ENCODE results near the gene NFIX.
A peak's percentile ranks its signal among the peaks of the same experiment; 100 is the strongest.

The NFIX gene

GRCh38 chr19:13078897-13079541 lies 83.7 kb downstream of the NFIX start:
- no peak for DNase-seq

DNA sequence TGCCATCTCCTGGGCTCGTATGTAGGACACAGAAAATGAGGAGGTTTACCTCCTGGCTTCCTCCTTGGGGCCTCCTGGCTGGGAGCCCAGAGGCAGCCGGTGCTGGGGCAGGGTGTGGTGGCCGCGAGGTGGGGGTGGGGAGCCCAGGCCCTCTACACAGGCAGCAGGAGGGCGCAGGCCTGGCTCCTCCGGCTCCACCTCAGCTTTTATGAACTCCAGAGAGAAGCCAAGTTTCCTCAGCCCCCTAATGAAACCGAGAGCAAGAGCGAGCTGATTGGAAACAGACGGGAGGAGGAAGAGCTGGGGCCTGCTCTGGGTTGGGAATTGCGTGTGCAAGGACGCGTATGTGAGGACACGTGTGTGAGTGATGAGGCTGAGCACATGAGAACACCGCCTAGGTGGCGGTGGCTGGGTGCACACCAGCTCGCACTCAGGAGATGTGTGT lies 84.3 kb downstream of the NFIX start:
- no peak for DNase-seq

DNA sequence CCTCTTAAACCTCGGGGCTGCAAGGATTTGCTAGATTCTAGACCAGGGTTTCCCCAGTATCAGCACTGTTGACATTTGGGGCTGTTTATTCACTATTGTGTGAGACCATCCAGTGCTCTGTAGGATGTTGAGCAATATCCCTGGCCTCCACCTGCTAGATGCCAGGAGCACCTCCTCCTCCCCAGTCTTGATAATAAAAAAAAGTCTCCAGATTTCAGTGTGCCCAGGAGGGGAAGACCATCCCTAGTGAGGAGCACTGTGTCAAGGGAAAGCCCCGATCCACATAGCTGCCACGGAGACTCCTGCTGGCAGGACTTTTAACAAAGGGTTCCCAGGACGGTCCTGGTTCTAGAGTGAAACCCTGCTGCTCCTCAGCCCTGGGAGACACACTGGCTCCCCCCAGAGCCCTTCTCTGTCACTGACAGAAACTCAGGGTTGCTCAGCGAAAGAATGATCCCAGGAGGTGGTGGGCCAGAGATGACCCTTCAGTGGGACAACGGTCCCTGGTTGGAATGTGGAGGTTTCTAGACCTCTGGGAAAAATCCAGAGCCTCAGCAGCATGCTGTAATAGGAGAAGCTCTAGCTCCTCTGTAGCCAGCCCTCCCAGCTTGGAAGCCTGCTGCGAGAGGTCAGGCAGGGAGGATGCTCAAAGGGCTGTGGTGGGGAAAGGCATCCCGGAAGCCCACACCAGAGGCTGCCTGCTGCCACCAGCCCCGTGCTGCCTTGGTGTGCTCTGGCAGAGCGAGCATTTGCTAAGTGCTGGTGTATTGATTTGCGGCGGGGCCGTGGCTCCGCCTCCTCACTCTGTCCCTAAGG lies 87.1 kb downstream of the NFIX start:
- no peak for DNase-seq

GRCh38 chr19:13083008-13083404 lies 87.7 kb downstream of the NFIX start:
- DNase-seq, result no peak

GRCh38 chr19:13083627-13084026 lies 88.4 kb downstream of the NFIX start:
- DNase-seq, result no peak

GRCh38 chr19:13085666-13086065 lies 90.4 kb downstream of the NFIX start:
- no peak for DNase-seq

- no peak for DNase-seq
Observed at GRCh38 chr19:13086341-13086740, 91.1 kb downstream of the NFIX start.

DNA sequence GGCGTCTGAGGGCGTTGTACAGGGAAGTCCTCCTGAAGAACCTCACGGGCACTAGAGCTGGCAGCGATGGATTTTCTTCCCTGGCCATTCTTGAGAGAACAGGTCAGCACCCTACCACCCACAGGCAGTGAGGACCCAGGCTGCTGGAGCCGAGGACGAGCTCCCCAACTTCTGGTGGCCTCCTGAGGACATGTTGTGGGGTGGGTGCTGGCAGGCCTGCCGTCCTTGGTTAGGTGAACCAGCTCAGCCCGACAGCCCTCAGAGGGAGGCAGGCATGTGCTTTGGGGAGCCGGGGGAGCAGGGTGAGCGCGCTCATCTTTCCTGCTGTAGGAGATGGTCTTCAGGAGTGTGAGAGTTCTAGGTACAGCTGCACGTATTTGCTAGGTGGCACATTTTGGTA lies 92.0 kb downstream of the NFIX start:
- DNase-seq, result no peak

- DNase-seq, result no peak
Observed at GRCh38 chr19:13087795-13088537, 92.7 kb downstream of the NFIX start.

- no peak for DNase-seq
Observed at GRCh38 chr19:13089139-13089856, 94.0 kb downstream of the NFIX start.

- no peak for DNase-seq
Observed at GRCh38 chr19:13089857-13090507, 94.7 kb downstream of the NFIX start.

DNA sequence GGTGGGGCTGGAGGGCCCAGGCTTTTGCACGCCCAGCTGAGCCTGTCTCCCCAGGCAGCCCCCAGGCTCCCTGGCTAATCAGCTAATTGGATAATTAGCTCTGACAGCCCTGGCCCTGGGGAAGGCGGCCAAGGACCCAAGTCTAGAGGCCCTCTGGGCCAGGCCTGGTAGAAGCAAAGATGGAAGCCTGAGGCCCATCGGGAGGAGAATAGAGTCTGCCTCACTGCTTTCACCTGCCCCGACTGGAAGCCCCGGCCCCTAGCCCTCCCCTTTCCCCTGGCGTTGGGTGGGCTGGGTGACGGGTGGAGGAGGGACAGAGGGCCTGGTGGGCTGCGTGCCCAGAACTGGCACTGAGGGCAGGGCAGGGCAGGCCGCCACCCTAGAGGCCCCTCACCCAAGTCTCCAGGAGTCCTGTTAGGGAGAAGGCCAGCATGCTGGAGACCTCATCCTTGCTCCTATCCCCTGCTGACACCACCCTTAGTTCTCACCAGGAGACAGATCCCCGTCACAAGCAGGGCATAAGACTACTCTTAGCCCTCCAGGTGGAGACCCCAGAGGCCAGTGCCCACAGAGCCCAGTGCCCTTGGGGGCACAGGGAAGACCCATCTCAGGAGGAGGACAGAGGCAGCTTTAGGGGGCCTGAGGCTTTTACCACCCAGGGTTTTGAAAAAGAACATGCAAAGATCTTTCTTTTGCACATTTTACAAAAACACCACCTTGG lies 95.4 kb downstream of the NFIX start:
- no peak for DNase-seq

- DNase-seq, result no peak
Observed at GRCh38 chr19:13091400-13092157, 96.3 kb downstream of the NFIX start.

DNA sequence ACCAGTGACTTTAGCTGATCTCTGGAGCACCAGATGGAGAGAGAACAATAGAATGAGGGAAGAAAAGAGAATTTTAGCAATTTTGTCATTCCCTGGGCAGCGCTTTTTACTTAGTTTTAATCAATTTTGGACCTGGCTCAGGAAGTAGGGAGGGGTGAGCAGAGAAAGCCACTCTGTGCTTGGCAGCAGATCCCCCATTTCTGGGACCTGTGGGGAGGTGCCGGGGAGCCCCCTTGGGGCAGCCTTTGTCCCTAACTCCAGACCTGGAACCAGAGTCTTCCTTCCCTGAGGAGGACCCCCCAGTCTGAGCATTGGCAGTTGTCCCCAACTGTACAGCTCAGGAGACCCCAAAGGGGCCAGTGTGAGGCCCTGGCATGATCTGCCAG lies 96.9 kb downstream of the NFIX start:
- DNase-seq, result no peak

- DNase-seq, result no peak
Observed at GRCh38 chr19:13092606-13093235, 97.4 kb downstream of the NFIX start.

DNA sequence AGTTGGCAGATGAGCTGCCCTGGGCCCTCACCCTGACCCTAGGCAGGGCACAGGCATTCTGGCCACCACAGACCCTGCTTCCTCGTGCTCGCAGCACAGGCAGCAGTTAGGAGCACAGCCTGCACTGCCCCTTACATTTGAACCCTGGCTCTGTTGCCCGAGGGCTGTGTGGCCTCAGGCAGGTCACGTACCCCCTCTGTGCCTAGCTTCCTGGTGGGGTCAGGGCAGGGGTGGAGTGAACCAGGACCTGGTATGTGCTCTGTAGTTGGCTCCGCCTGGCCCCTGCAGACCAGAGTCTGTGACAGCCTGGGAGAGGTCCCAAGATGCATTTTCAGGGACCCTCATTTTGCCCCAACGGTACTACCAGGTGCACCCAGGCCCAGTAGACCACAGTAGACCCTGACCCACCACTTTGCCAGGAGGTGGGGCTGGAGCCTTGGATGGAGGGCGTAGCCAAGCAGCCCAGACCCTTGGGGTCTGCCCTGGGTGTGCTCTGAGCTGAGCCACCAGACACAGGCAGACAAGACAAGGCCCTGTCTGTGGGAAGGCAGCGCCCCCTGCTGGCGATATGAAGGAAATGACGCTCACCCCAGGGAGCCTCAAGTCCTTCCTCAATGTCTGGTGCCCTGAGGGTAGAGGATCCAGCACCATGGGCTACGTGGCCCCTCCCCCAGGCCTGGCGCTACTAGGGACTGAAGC lies 98.3 kb downstream of the NFIX start:
- peak; percentile 53 to 83 (median 70) for DNase-seq

- DNase-seq, result no peak
Observed at GRCh38 chr19:13094106-13094504, 98.8 kb downstream of the NFIX start.

DNA sequence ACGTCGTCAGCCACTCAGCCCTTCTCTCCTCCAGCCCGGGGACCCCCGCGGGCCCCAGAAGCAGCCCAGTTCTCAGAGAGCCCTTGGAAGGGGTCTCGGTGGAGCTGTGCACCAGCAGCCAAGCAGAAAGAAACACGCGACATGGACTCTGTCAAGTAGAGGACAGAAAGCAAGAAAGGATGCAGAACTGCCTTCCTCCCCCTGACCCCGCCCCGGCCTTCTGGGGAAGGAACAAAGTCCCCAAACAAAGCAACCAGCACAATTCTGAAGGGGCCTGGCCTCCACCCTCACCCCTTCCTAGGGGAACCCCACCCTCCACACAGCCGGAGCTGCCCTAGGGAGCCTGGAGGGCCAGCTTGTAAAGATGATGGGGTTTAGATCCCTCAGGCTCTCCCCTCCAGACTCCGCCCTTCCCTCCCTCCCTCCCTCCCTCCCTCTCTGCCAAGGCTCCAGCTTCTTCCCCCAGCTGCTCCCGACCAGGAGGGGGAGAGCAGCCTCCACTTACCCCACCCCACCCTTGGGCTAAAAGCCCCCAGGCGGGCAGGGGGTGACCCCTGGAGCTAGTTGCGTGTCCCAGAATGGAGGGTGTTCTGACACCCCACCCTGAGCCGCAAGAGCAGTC lies 99.6 kb downstream of the NFIX start:
- no peak for DNase-seq

GRCh38 chr19:13095393-13095784 lies 100.1 kb downstream of the NFIX start:
- DNase-seq, result peak in 1 of 5 donors; percentile 17
